Measurements from ENCODE around the gene ADH4.

The ADH4 gene

GRCh38 chr4:99078931-99079624 is 65.0 kb downstream of the ADH4 start:
- TF ChIP-seq, protein P1, sequence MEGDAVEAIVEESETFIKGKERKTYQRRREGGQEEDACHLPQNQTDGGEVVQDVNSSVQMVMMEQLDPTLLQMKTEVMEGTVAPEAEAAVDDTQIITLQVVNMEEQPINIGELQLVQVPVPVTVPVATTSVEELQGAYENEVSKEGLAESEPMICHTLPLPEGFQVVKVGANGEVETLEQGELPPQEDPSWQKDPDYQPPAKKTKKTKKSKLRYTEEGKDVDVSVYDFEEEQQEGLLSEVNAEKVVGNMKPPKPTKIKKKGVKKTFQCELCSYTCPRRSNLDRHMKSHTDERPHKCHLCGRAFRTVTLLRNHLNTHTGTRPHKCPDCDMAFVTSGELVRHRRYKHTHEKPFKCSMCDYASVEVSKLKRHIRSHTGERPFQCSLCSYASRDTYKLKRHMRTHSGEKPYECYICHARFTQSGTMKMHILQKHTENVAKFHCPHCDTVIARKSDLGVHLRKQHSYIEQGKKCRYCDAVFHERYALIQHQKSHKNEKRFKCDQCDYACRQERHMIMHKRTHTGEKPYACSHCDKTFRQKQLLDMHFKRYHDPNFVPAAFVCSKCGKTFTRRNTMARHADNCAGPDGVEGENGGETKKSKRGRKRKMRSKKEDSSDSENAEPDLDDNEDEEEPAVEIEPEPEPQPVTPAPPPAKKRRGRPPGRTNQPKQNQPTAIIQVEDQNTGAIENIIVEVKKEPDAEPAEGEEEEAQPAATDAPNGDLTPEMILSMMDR (IDR thresholded peaks at IDR 0.05; ENCODE audit: low read depth, low read length): no peak
- DNase-seq (ENCODE audit: extremely low read depth, low read depth): no peak

GRCh38 chr4:99078336-99078735 is 65.8 kb downstream of the ADH4 start:
- no peak for DNase-seq (ENCODE audit: extremely low read depth, low read depth)
- TF ChIP-seq, protein P1 (IDR thresholded peaks at IDR 0.05; ENCODE audit: low read depth, low read length): no peak

- TF ChIP-seq, protein P1 (IDR thresholded peaks at IDR 0.05; ENCODE audit: low read depth, low read length): no peak
- no peak for DNase-seq (ENCODE audit: extremely low read depth, low read depth)
These were observed 66.9 kb downstream of the ADH4 start for GRCh38 chr4:99077177-99077576.

- TF ChIP-seq, protein P1 (IDR thresholded peaks at IDR 0.05; ENCODE audit: low read depth, low read length): no peak
- DNase-seq (ENCODE audit: extremely low read depth, low read depth): no peak
These were observed 67.7 kb downstream of the ADH4 start for GRCh38 chr4:99076292-99076976.

DNA sequence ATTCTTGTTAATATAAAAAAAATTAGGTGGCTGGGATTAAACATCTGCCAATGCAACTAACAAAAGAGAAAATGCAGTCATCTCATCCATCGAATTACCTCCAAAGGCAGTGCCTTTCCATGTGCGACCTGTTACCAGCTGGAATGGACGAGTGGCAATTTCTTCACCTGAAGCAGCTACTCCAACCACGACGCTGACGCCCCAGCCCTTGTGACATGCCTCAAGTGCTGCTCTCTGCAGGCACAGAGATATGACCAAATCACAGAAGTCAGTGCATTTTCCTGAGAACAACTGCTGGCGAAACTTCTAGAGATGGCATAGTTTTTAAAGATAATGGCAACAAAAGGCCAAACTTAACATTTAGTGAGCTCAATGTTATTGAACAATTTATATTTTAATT is 69.3 kb downstream of the ADH4 start:
- TF ChIP-seq, protein P1 (IDR thresholded peaks at IDR 0.05; ENCODE audit: low read depth, low read length): no peak
- DNase-seq (ENCODE audit: extremely low read depth, low read depth): no peak

Measured in AG09319 (cell line).